HG03457 (cell line): Measurements from ENCODE around the gene OR7G3.

Source experiments
- ATAC-seq: cut with Tn5 transposase; IDR thresholded peaks from one replicate; pipeline ENCODE4 v1.9.1; 2021; ENCODE audit warnings: moderate number of reproducible peaks; ENCODE audit not compliant: unreplicated experiment

Gene OR7G3

DNA sequence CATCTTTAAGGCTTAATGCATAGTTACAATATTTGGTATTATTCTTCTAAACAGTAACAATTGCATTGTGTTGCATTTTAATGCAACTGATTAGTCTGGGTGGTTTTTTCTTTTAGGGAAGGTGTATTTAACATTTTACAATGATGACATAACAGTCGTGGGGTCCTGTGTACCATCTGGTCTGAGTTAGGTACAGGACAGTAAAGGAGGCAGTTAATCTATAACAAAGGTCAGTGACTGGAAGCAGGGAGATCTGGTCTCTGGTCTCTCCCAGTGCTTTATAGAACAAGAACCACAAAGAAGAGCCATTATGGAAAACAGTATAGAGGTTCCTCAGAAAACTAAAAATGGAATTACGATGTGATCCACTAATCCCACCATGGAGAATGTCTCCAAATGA lies 16.8 kb downstream of the OR7G3 start:
- ATAC-seq: no peak

DNA sequence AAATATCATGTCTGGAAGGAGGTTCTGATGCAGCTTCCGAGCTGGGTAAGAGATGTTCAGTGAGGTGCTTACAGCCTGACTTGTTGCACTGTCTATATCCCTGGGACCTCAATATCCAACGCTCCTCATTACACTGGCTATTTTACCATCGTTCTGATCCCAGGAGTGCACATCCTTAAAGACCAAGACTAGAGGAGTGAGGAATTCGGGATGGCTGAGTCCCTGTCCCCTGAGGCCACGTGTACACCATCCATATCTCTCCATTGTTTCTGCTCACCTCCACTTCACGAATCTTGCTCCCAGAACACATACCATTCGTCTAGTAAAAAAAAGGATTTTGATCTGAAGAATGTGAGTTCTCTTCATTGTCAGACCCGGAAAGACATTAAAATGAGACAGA lies 19.4 kb downstream of the OR7G3 start, which contains the start of gene OR7G2:
Gene OR7G2, minus strand, starts transcription at position 101 of the 400 bp plus-strand sequence. CDS start 4,232 bp downstream, outside the sequence.
- no peak for ATAC-seq

DNA sequence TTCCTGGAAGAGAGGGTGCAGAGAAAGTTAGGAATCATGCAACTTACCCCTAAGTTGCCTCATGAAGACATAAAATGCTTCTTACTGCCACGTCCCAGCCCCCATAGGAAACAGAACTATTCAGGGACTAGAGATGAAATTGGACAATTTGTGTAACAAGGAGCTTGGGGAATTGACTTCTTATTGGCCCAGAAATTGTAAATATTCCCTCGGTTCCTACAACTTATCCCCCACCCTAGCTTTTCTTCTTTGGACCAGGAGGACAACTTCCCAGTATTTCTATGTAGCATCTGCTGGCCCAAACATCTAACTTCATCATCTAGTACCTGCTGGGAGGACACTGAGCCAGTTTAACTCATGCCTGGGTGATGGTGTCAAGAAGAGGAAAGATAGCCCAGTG lies 40.0 kb downstream of the OR7G3 start, which contains the start of gene OR1M1:
Gene OR1M1, plus strand, starts transcription at position 301 of the 400 bp plus-strand sequence. CDS start 6,184 bp downstream, outside the sequence.
- ATAC-seq: no peak

DNA sequence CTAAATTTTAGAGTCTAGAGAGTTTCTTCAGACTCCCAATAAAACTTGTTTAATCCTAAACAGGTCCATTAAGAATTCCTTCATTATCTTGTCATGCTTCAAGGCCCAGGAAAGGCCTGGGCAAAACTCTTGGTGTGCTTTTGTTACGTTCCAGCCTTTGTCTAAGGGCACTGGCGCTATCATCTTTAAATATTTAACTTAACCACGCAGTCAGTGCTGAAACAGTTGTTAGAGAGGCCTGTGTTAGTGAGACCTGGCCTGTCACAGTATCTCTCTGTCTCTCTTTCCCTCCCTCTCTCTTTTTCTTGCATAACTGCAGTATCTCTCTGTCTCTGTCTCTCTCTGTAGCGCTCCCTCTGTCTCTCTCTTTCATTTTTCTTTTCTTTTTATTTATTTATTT lies 48.1 kb downstream of the OR7G3 start:
- no peak for ATAC-seq

DNA sequence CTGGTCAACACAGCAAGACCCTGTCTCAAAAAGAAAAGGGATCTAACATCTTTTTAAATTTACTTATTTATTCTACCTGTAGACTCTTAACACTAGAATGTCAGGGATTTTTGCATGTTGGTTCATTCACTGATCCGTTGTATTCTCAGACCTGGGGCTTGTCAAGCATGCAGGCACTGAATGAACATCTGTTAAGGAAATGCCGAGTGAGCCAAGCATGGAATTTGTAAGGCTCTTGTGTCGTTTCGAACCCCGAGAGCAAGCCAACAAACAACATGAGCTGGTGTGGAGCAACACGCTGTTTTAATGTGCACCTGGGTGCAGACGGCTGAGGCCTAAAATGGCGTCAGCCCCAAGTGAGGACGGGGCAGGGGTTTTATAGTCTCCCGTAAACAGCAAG lies 49.8 kb downstream of the OR7G3 start:
- ATAC-seq: no peak
